SK-N-MC (cell line): Measurements from ENCODE around the gene DIPK1C.

ENCODE experiments used
- DNase-seq: peaks from one replicate; pipeline ENCODE4 v3.0.0-alpha.2; 2011; ENCODE audit warnings: low read depth, low spot score
- H3K27ac ChIP-seq: fragments of 200-600 bp; sonication (generic); 2 replicates; pipeline ENCODE4 v1.5.1; 2016; ENCODE audit warnings: mixed run types
- H3K36me3 ChIP-seq: fragments of 200-600 bp; sonication (generic); 2 replicates; pipeline ENCODE4 v1.6.1; 2017; ENCODE audit warnings: antibody characterized with exemption, low read length, mixed read lengths; ENCODE audit not compliant: insufficient read depth
- H3K4me3 ChIP-seq: fragments of 200-600 bp; sonication (generic); 2 replicates; pipeline ENCODE4 v1.5.1; 2016
- H3K9ac ChIP-seq: fragments of 200-600 bp; sonication (generic); 2 replicates; pipeline ENCODE4 v1.8.0; 2017; ENCODE audit warnings: mixed run types, mixed read lengths; ENCODE audit not compliant: insufficient read length
- H3K9me3 ChIP-seq: fragments of 200-600 bp; sonication (generic); 2 replicates; pipeline ENCODE4 v1.6.1; 2017; ENCODE audit warnings: low read depth, mild to moderate bottlenecking, antibody characterized with exemption, low read length, moderate library complexity, mixed read lengths
- EZH2 ChIP-seq: fragments of 200-600 bp; sonication (generic); IDR thresholded peaks from one replicate; pipeline ENCODE4 v1.6.1; 2017; ENCODE audit warnings: antibody characterized with exemption
- FOXP2 ChIP-seq: optimal IDR thresholded peaks from 2 replicates; pipeline ENCODE3; 2011; ENCODE audit warnings: mild to moderate bottlenecking, moderate library complexity; ENCODE audit not compliant: insufficient read depth; ENCODE audit errors: extremely low read length, control extremely low read depth
- POLR2AphosphoS5 ChIP-seq: IDR thresholded peaks from 2 replicates; pipeline ENCODE4 v1.6.1; 2012; ENCODE audit warnings: mild to moderate bottlenecking, low read depth, low read length, borderline replicate concordance

DIPK1C gene

GRCh38 chr18:74498712-74499627 is 41.9 kb upstream of the DIPK1C start:
- TF ChIP-seq FOXP2 (no peak), POLR2AphosphoS5 (peak; percentile 47; the same call in 1 of the 2 replicates)
- Histone ChIP-seq H3K4me3 (no peak overlapping the region), H3K9me3 (no peaks in the 10 kb centered on the region), H3K36me3 (peaks cover 20% of the 10 kb centered on the region), H3K27ac (no peak overlapping the region; the same call in 1 of the 2 replicates), H3K9ac (no peak overlapping the region)
- DNase-seq: no peak

GRCh38 chr18:74497778-74498177 is 40.7 kb upstream of the DIPK1C start:
- H3K9ac ChIP-seq: no peak overlapping the region
- no peak overlapping the region for H3K27ac ChIP-seq
- DNase-seq: no peak
- H3K4me3 ChIP-seq: no peak overlapping the region
- no peak; the same call in 1 of the 2 replicates for TF ChIP-seq POLR2AphosphoS5
- H3K9me3 ChIP-seq: no peaks in the 10 kb centered on the region
- peaks cover 17% of the 10 kb centered on the region for H3K36me3 ChIP-seq

- Histone ChIP-seq H3K9ac (no peak overlapping the region), H3K36me3 (peaks cover 13% of the 10 kb centered on the region), H3K9me3 (no peaks in the 10 kb centered on the region), H3K4me3 (peak overlapping the region; percentile 90), H3K27ac (no peak overlapping the region)
- TF ChIP-seq FOXP2: no peak
- no peak for TF ChIP-seq EZH2
- no peak for TF ChIP-seq POLR2AphosphoS5
- no peak for DNase-seq
Observed at GRCh38 chr18:74497324-74497676, 40.2 kb upstream of the DIPK1C start.

- H3K4me3 ChIP-seq: peak overlapping the region; percentile 90
- DNase-seq: no peak
- H3K27ac ChIP-seq: no peak overlapping the region; the same call in 1 of the 2 replicates
- peak overlapping the region; percentile 87 for H3K9ac ChIP-seq
- TF ChIP-seq FOXP2: no peak
- TF ChIP-seq EZH2: no peak
- H3K9me3 ChIP-seq: no peaks in the 10 kb centered on the region
- H3K36me3 ChIP-seq: peaks cover 10% of the 10 kb centered on the region
Observed at GRCh38 chr18:74496508-74497323, 39.6 kb upstream of the DIPK1C start.

- Histone ChIP-seq H3K4me3 (peak within 1 kb of the TSS; percentile 90), H3K36me3 (peaks cover 4% of the 10 kb centered on the region), H3K9ac (peak within 1 kb of the TSS; percentile 87), H3K27ac (peak within 1 kb of the TSS; percentile 42; the same call in 1 of the 2 replicates), H3K9me3 (no peaks in the 10 kb centered on the region)
- DNase-seq: peak; percentile 66
- peak; percentile 94 for TF ChIP-seq POLR2AphosphoS5
- no peak for TF ChIP-seq EZH2
Observed at GRCh38 chr18:74495581-74496507, 38.7 kb upstream of the DIPK1C start, which contains the start of gene CNDP2. Gene CNDP2, plus strand, starts transcription at chr18:74496363. Its CDS starts 3,611 bp downstream, at chr18:74499974.

GRCh38 chr18:74494514-74494913 is 37.4 kb upstream of the DIPK1C start:
- H3K36me3 ChIP-seq: no peaks in the 10 kb centered on the region
- H3K9me3 ChIP-seq: no peaks in the 10 kb centered on the region
- H3K4me3 ChIP-seq: no peak overlapping the region
- no peak overlapping the region for H3K9ac ChIP-seq
- H3K27ac ChIP-seq: no peak overlapping the region
- DNase-seq: no peak
- TF ChIP-seq POLR2AphosphoS5: no peak
- TF ChIP-seq FOXP2: no peak
- no peak for TF ChIP-seq EZH2

- Histone ChIP-seq H3K9me3 (no peaks in the 10 kb centered on the region), H3K9ac (no peak overlapping the region), H3K27ac (no peak overlapping the region), H3K4me3 (no peak overlapping the region), H3K36me3 (no peaks in the 10 kb centered on the region)
- TF ChIP-seq EZH2 (no peak), FOXP2 (peak; percentile 51), POLR2AphosphoS5 (no peak)
- DNase-seq: no peak
Observed at GRCh38 chr18:74493689-74494088, 36.6 kb upstream of the DIPK1C start.
